ENCODE results near the gene SBF2. TPM values are rescaled to one million over a fixed set of nuclear protein-coding genes. Genes with fewer than 3 reads are reported as not detected.

SBF2 gene
- total RNA-seq, 1 donor from 2014 or later = 34.5 TPM

- H3K9me3 ChIP-seq = peaks cover 7 to 19% of the 10 kb centered on the region in 2 donors
- DNase-seq (ENCODE audit: low spot score in 2 of 2) = no peak
- H3K4me1 ChIP-seq = no peaks in the 10 kb centered on the region
- no peak for TF ChIP-seq CTCF (IDR thresholded peaks at IDR 0.05)
- no peaks in the 10 kb centered on the region for H3K36me3 ChIP-seq
- H3K4me3 ChIP-seq = no peak overlapping the region
- intact Hi-C loops (cut with DNase I) = no loop called here
- no peak overlapping the region for H3K27ac ChIP-seq
- H3K27me3 ChIP-seq = no peaks in the 10 kb centered on the region
Measured at GRCh38 chr11:10087186-10087922, 206.7 kb downstream of the SBF2 start.

- no peak for DNase-seq (ENCODE audit: low spot score in 2 of 2)
- H3K27me3 ChIP-seq = no peaks in the 10 kb centered on the region
- no peak overlapping the region for H3K4me3 ChIP-seq
- H3K27ac ChIP-seq = no peak overlapping the region
- H3K36me3 ChIP-seq = peaks cover 0 to 3% of the 10 kb centered on the region in 2 donors
- H3K4me1 ChIP-seq = no peaks in the 10 kb centered on the region
- no peak for TF ChIP-seq CTCF (IDR thresholded peaks at IDR 0.05)
- H3K9me3 ChIP-seq = peaks cover 21 to 63% of the 10 kb centered on the region in 2 donors
- intact Hi-C loops (cut with DNase I) = no loop called here
Measured at GRCh38 chr11:10080138-10080537, 213.9 kb downstream of the SBF2 start.

- H3K36me3 ChIP-seq = peaks cover 0 to 3% of the 10 kb centered on the region in 2 donors
- peaks cover 13 to 38% of the 10 kb centered on the region in 2 donors for H3K9me3 ChIP-seq
- intact Hi-C loops (cut with DNase I) = no loop called here
- H3K4me3 ChIP-seq = no peak overlapping the region
- H3K27ac ChIP-seq = peak overlapping the region in 1 of 2 donors; percentile 9
- no peaks in the 10 kb centered on the region for H3K4me1 ChIP-seq
- no peaks in the 10 kb centered on the region for H3K27me3 ChIP-seq
- peak in 2 of 3 experiments; percentile 8 to 42 for TF ChIP-seq CTCF (IDR thresholded peaks at IDR 0.05)
- no peak for DNase-seq (ENCODE audit: low spot score in 2 of 2)
Measured at GRCh38 chr11:10076458-10077141, 217.4 kb downstream of the SBF2 start.

- Histone ChIP-seq H3K4me1 (no peaks in the 10 kb centered on the region), H3K27me3 (no peaks in the 10 kb centered on the region), H3K4me3 (no peak overlapping the region), H3K27ac (no peak overlapping the region), H3K9me3 (peaks cover 12 to 24% of the 10 kb centered on the region in 2 donors), H3K36me3 (peaks cover 0 to 3% of the 10 kb centered on the region in 2 donors)
- DNase-seq (ENCODE audit: low spot score in 2 of 2) = no peak
- intact Hi-C loops (cut with DNase I) = no loop called here
- TF ChIP-seq CTCF (IDR thresholded peaks at IDR 0.05) = no peak
Measured at GRCh38 chr11:10075141-10075540, 218.9 kb downstream of the SBF2 start.

DNA sequence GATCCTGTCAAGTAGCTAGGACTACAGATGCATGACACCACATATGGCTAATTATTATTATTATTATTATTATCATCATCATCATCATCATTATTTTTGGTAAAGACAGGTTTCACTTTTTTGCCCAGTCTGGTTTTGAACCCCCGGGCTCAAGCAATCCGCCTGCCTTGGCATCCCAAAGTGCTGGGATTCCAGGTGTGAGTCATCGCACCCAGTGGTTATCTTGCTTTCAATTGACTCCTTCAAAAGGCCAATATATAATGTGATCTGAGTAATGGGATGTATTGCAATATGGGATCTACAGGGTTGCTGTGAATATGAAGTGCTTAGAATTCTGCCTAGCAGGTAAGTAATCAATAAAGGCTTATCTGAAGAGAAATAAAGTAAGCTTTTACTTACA, 221.2 kb downstream of the SBF2 start:
- H3K4me3 ChIP-seq = no peak overlapping the region
- no peaks in the 10 kb centered on the region for H3K4me1 ChIP-seq
- no peak for TF ChIP-seq CTCF (IDR thresholded peaks at IDR 0.05)
- H3K27ac ChIP-seq = no peak overlapping the region
- H3K9me3 ChIP-seq = peaks cover 0 to 5% of the 10 kb centered on the region in 2 donors
- intact Hi-C loops (cut with DNase I) = no loop called here
- H3K27me3 ChIP-seq = no peaks in the 10 kb centered on the region
- no peak for DNase-seq (ENCODE audit: low spot score in 2 of 2)
- H3K36me3 ChIP-seq = no peaks in the 10 kb centered on the region
